Central memory CD4-positive, alpha-beta T cell (primary cell): ENCODE results near the gene EEF1B2.
A peak's percentile ranks its signal among the peaks of the same experiment; 100 is the strongest.
"Not testable (repeated sequence)": the region's sequence is repeated elsewhere in the genome, so short reads cannot be mapped to it uniquely, and the experiment has no call there.

ENCODE experiments used
- DNase-seq: peaks from one replicate; pipeline ENCODE4 v3.0.0; 2022
- total RNA-seq, 3 experiments: gene quantifications; one replicate each; lab custom pipeline; 2026; lab: John Stamatoyannopoulos, UW

EEF1B2 gene
- 265 to 619 (median 577) reads per million in 3 experiments for total RNA-seq

GRCh38 chr2:206159346-206160124 lies at the start of gene EEF1B2, which contains the start of gene NDUFS1:
Gene EEF1B2 (plus strand): TSS chr2:206159895. CDS start chr2:206159980, 85 bp downstream.
Gene NDUFS1 (minus strand): TSS chr2:206159444. CDS start chr2:206153678, 5,766 bp downstream.
- peak; percentile 97 for DNase-seq

DNA sequence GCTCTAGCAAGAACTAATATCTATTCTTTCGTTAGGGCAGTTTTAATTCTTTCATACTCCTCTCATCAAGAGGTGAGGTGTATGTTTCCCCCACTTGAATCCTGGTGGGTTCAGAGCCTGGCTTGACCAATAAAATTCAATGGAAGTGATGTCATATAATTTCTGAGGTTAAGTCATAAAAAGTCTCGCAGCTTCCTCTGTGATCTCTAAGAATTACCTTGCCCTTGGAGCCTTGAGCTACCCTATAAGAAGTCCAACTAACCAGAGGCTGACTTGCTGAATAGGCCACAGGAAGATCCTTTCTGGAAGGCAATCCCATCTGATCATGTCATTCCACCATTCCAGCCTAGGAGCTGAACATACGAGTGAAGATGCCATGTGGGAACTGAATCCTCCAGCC lies 47.6 kb upstream of the EEF1B2 start:
- no peak for DNase-seq

- no peak for DNase-seq
Measured at GRCh38 chr2:206112846-206113547, 46.7 kb upstream of the EEF1B2 start.

GRCh38 chr2:206115026-206115578 lies 44.6 kb upstream of the EEF1B2 start:
- no peak for DNase-seq

- no peak for DNase-seq
Measured at GRCh38 chr2:206116278-206116677, 43.4 kb upstream of the EEF1B2 start.

DNA sequence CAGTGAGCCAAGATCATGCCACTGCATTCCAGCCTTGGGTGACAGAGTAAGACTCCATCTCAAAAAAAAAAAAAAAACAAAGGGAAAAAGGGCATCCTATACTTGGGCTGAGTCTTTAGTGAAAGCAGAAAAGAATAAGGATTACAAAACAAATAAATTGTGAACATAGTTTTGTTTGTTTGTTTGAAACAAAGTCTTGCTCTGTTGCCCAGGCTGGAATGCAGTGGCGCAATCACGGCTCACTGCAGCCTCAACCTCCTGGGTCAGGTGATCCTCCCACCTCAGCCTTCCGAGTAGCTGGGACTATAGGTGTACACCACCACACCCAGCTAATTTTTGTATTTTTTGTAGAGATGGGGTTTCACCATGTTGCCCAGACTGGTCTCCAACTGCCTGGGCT lies 37.1 kb upstream of the EEF1B2 start:
- not testable (repeated sequence) for DNase-seq

GRCh38 chr2:206125901-206126300 lies 33.8 kb upstream of the EEF1B2 start:
- DNase-seq, result no peak

GRCh38 chr2:206127656-206128055 lies 32.0 kb upstream of the EEF1B2 start:
- DNase-seq, result no peak

- DNase-seq, result no peak
Measured at GRCh38 chr2:206143451-206143850, 16.2 kb upstream of the EEF1B2 start.

- no peak for DNase-seq
Measured at GRCh38 chr2:206144383-206144782, 15.3 kb upstream of the EEF1B2 start.

DNA sequence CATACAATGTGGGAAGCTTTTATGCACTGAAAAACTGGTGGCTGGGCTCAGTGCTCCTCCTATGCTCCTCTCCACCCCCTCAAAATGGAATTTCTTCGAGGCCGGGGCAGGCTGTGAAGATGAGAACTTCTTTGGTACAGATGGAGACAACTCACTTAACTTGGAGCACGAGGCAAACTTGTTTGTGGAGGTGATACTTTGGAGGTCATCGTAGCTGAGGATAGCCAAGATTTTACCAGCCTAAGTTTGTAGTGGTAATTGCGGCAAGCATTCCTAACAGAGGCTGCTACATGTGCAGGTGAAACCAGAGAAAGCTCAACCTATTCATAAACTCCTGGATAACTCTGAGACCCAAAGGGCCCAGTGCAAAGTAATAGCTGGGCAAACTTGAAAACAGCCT lies 14.0 kb upstream of the EEF1B2 start:
- DNase-seq, result no peak

DNA sequence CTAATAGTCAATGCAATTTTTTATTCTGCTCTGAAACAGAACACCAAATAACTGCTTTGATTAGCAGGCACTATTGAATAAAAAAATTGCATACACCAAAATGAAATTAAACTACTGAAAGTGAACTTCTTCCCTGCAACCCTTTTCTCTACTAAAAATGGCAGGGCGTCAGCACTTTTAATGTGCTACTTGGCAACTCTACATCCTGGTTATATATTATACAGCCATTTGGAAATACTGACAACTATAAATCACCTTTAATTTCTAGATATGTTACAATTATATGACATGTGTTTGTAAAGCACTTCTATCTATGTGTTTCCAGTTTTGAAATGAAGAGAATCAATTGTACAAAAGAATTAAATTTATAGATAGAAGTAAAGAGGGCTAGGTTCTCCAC lies 10.4 kb upstream of the EEF1B2 start:
- DNase-seq, result no peak

- no peak for DNase-seq
Measured at GRCh38 chr2:206150168-206150567, 9.5 kb upstream of the EEF1B2 start.

DNA sequence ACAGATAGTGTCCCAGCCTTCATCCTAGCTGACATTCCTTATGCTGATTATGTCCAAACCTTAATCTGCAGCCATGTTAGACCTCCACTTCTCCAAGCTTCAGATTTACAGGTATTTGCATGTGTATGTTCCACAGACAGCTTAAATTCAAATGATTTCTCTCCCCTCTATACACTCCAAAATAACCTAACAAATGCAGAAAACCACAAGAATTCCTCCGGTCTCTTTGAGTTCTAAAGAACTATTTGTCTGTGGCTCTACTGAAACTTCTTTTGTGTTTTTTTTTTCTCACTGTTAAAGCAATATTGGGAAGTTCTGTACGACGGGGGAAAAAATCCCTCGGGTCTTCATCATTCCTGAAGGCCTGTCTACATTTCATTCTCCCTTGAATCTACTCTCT lies 9.1 kb upstream of the EEF1B2 start:
- no peak for DNase-seq

DNA sequence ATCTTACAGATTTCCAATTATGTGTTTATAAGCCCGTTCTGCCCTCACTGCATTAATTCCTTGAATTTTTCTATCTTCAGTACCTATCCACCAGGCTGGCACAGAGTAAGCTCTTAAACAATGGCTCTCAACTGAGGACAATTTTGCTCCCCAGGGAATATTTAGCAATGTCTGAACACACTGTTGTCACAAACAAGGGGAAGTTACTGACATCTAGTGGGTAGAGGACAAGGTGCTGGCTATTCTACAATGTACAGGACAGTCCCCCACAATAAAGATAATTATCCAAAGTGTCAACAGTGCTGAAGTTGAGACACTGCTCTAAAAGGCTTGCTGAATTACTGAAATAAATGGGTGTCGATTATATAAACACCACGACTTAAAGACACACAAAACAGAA lies 5.5 kb upstream of the EEF1B2 start:
- no peak for DNase-seq

- DNase-seq, result not testable (repeated sequence)
Measured at GRCh38 chr2:206157014-206157413, 2.7 kb upstream of the EEF1B2 start.

DNA sequence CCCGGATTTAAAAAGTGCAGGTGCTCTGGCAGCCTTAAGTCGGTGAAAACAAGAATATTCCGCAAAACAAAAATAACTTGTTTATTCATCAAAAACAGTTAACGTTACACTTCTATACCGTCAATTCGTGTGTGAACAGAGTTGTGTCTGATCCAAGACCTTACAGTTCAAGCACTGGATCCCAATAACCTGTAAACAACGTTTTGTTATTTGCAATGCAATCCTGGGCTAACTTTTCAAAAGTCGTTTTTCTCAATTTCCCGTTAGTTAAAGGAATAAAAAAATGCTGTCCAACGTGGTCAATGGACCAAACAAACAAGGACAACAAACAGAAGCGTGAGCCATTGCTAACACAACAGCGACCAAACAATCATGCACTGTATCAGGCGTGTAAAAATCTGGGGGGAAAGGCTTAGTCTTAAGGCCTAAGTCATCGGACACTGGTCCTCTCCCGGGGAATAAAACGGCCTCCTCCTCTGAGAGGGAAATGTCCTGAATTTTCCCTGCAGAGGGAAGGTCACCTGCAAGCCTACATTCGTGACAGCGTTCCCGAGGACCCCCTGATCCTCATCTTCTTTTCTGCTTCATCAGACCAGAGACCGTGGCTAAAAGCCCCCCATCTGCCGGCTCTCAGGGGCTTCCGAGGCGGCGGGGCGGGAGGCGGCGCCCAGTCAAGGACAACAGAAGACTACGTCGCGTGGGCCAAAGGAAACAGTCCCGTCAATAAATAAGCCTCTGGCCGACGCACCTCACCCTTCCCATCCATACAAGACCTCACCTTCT lies 941 bp upstream of the EEF1B2 start:
- DNase-seq, result no peak

GRCh38 chr2:206160125-206160806 lies 571 bp downstream of the EEF1B2 start:
- DNase-seq, result no peak

- no peak for DNase-seq
Measured at GRCh38 chr2:206160807-206161179, 1.1 kb downstream of the EEF1B2 start.

GRCh38 chr2:206162401-206162800 lies 2.7 kb downstream of the EEF1B2 start:
- not testable (repeated sequence) for DNase-seq

- DNase-seq, result no peak
Measured at GRCh38 chr2:206163251-206163880, 3.7 kb downstream of the EEF1B2 start.
